ENCODE measurements around the gene SV2C.

DNA sequence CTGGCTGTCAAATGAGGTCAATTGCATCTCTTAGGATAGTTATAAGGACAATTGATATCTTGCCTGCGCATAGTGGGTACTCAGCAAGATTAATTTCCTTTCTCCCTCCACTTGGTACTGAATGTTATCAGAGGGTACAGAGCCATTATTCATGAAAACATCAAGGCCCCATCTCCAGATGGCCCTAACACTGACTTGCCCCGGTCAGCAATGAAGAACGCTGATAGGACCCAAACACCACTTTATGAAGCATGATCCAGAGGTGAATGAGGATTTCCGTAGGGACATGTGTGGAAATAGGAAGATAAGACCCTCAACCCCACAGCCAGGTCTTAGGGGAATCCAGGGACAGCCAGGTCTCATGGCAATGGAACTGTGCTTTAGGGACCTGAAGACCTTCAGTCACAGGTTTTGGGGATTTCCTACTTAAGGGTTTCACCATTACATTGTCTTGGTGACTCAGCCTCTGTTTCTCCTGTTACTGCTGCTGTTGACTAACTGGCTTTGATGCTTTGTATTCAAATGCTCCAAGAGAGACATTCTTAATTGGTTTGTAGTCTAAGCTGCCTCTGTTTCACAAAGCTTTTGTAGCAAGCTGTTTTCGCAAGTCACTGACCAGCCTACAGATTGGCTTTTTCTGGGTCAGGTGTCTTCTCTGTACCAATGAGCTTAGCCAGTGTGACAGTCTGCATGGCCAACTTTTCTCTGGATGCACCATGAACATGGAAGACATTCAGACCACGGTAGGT lies 284.6 kb downstream of the SV2C start:
- TF ChIP-seq, protein P1, sequence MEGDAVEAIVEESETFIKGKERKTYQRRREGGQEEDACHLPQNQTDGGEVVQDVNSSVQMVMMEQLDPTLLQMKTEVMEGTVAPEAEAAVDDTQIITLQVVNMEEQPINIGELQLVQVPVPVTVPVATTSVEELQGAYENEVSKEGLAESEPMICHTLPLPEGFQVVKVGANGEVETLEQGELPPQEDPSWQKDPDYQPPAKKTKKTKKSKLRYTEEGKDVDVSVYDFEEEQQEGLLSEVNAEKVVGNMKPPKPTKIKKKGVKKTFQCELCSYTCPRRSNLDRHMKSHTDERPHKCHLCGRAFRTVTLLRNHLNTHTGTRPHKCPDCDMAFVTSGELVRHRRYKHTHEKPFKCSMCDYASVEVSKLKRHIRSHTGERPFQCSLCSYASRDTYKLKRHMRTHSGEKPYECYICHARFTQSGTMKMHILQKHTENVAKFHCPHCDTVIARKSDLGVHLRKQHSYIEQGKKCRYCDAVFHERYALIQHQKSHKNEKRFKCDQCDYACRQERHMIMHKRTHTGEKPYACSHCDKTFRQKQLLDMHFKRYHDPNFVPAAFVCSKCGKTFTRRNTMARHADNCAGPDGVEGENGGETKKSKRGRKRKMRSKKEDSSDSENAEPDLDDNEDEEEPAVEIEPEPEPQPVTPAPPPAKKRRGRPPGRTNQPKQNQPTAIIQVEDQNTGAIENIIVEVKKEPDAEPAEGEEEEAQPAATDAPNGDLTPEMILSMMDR (IDR thresholded peaks at IDR 0.05) = no peak
- TF ChIP-seq POLR2A (IDR thresholded peaks at IDR 0.05) = no peak
